T-helper 2 cell treated with Interferon-gamma antibody and Interleukin-4, amounts not matched to agents 100 ng/mL and 5 ng/mL, for 36 hours (primary cell): ENCODE results near the gene ZDHHC22. TPM values are rescaled to one million over a fixed set of nuclear protein-coding genes. Genes with fewer than 3 reads are reported as not detected.
"Not testable (repeated sequence)": the region's sequence is repeated elsewhere in the genome, so short reads cannot be mapped to it uniquely, and the experiment has no call there.

ENCODE experiments used
- intact Hi-C: fragments of 100-400 bp; cut with micrococcal nuclease; formaldehyde crosslinking; loops from one replicate; pipeline ENCODE4 v1.15.1; 2023
- total RNA-seq: library from RNA; stranded (reverse); gene quantifications from 2 replicates; pipeline ENCODE4 v1.2.3, GENCODE V29; 2022

ZDHHC22 gene, protein sequence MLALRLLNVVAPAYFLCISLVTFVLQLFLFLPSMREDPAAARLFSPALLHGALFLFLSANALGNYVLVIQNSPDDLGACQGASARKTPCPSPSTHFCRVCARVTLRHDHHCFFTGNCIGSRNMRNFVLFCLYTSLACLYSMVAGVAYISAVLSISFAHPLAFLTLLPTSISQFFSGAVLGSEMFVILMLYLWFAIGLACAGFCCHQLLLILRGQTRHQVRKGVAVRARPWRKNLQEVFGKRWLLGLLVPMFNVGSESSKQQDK
- total RNA-seq, result not detected in 2 replicates

DNA sequence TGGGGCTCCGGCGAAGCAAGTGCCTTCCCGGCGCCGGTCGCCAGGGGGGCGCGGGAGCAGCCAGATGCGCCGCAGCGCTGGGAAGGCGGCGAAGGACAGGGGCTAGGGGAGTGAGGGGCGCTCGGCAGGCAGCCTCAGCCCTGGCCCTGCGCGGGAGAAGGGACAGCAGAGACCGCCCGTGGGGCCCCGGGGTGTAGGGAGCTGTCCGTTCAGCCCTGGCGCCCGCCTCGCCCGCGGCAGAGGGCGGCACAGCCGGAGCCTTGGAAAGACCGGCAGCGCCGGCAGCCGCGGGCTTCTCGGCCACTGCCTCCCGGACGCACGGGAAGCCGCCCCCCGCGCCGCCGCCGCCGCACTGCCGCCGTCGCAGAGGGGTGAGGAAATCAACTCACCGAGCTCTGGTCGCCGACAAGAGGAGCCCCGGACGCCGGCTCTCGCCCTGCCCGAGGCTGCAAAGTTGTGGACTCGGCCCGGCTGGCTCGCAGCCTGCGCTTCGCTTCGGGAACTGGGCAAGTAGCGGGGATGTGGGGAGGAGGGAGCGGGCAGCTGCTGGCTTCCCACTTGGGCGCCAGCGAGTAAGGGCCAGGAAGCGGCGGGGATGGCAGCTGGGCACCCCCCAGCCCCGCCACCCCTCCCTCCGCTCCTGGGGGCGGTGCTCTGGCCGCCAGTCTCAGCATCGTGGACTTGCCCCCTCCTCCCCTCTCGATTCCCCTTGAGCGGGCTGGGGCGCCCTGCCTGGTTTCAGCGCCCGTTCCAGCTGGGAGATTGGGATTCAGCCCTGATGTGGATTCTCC is at the start of gene ZDHHC22:
Gene ZDHHC22 (minus strand): TSS at position 578 of the 791 bp plus-strand sequence. CDS start 2,053 bp downstream, outside the sequence.
- intact Hi-C loops, result loop anchor here (5.0 kb wide), 1 partner anchor 66 kb away; no protein-coding TSS in a partner anchor

DNA sequence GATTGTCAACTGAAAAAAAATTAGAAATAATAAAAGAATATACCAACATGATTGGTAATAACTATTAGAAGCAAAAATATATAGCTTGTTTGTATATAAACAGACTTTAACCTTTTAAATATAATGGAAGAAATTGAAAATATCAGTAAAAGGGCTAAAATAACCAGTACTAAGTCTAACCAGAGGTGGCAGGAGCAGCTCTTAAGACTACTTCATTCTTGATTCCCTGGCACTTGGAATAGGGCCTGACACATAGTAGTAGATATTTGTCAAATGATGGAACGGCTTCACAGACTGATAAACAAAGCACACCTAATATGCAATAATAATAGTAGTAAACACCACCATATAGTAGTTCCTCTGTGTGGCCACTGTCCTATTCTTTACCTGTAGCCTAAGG is 49.4 kb upstream of the ZDHHC22 start:
- intact Hi-C loops, result no loop called here

DNA sequence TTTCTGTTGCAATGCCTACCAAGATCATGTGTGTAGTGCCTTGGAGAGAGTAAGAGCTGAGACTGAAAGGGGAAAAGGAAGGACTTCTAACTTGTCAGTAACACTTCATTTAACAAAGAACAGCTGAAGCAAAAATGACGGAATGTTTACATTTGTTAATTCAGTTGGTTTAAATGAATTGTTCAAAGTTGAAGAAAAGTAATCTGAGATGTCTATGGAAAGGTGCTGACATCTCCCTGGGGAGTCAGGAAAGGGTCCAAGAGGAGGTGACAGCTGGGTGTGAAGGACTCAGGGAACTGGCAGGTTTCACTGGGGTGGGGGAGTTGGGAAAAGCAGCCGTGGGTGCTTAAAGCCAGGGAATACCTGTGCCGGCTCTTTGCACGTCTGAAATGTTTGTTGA is 47.9 kb upstream of the ZDHHC22 start:
- intact Hi-C loops, result no loop called here

DNA sequence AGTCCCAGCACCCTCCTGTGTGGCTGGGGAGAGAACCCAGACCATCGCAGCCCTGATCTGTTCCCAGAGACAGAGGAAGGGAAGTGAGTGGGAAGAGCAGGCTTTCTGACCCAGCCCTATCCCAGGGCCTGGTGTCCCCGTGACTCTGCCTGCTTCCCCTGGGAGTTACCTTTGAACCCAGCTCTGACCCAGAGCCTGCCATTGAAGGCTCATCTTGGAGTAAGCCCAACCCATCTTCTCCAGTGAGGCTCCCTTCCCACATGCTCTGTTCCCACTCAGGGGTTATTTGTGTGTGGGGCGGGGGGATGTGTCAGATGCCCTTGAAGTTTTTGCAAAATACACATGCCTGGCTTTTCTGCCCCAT is 46.0 kb upstream of the ZDHHC22 start:
- intact Hi-C loops, result no loop called here

DNA sequence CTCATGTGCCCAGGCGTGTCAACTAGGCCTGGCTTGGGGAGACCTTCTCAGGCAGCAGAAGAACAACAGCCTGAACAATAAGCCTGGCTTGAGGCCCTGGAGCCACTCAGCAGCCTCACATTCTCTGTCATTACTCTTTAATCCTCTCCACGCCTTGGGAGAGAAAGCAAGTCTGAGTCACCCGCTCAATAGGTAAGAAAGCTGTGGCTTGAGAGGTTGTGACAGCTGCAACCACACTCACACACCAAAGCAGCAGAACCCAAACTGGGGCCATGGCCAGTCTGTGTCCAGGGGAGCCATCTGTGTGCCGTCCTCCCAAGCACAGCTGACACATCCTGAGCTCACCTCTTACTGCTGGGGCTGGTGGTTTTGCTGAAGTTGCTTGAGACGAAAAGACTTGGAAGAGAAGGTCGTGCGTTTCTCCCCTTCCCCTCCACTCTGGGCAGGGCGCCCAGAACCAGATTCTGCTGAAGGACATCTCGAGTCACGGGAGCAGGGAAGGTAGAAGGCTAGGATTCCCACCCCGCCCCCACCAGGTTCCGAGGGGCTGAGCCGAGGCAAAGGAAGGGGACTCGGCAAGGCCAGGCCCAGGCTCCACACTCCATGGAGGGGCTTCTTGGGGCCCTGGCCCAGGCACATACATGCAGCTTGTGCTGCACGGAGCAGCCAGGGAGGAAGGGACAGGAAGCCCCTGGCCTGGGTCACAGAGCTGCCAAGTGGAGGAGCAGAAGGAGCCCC is 45.5 kb upstream of the ZDHHC22 start:
- intact Hi-C loops, result no loop called here

DNA sequence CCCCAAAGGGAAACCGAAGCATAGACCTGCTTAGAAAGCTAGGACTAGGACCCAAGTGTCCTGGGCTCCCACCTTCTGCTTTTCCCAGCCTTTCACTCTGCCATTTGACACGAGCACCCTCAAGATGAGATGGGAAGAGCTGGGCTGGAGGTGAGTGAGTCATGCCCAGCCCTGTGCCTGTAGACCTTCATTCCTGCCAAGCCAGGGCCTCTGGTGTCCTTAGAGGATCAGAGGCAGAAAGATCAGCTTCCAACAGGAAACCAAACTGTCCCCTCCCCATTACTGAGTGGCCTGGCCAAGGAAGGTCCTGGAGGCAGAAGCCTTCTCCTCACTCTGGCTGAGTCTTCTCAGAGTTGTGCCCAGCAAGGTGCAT is 43.5 kb upstream of the ZDHHC22 start:
- intact Hi-C loops, result no loop called here

DNA sequence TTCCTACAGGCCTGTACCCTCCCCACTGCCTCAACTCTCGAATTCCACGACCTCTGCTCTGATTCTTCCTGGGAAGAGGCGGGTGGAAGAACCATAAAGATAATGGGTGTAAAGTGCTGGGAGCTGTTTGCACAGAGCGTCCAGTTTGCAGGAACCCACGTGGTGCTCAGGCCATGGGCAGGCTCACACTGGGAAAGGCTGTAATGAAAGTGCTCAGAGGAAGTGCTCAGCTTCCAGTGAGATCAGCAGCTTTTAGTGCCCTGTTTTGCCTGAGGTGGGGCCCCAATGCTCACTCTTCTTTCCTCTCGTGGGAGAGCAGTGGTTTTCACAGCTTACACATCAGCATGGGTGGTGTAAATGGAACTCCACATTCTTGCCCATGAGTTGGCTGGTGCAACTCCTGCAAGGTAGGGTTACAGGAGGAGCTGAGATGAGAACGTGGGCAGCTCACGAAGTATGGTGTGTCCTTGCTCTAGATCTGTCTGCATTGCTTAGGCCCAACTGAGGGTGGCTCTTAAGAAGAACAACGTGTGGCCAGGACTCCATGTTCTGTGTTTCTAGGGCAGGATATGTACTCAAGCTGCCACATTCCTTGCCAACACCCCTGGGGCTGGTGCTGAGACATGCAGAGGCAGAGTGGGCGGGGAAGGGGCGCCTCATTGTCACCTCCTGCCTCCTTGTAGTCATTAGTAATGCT is 43.0 kb upstream of the ZDHHC22 start:
- intact Hi-C loops, result no loop called here

DNA sequence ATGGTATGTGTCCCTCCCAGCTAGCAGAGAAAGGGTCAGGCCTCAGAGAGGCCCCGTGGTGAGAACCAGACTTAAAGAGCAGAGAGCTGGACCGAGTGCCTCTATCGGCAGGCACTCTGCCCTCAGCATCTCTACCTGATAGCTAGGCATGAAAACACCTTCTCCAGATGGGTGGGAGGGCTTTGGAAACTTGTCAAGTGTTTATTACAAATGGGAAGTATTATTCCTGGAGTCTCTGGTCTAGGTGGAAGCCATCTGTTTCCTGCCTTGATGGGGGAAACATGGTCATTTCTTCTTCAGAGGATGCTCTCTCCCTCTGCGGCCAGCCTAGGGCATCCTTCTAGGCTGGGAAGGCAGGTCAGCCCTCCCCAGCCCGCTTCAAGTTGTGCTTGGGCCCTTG is 42.3 kb upstream of the ZDHHC22 start:
- intact Hi-C loops, result no loop called here

DNA sequence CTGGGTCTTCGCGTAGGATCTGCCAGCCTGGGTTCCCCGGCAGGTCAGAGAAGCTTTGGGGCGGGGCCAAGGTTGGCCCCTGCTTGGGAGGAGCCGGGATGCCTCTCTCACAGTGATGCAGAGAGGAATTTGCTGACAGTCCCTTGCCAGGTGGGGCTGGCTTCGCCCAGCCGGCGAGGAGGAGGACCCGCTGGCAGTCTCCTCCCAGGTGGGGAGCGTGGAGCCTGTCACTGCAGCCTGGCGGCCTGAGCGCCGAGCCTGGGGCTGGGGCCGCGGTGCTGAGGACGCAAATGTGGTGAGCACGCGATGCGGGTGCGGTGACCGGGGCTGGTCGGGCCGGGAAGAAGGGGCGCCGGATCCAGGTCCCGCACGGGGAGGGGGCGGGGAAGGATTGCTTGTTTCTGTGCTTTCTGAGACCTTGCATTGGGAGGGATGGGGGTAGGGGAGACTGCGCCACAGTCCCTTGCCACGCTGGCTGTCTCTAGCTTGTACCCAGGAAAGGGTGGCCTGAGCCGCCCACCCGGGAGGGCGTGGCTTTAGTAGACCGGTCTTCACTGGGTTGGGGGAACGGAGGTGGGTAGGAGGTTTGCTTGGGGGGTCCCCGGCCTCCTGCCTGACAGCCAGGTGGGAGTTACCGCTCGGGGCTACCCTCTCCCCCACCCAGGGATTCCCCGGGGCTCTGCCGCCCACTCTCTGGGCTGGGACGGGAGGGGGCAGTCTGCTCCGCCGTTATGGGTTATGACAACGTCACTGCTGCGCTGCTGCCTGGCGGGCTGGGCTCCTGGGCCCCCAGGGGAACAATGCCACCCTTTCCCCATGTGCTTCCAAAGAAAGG is 40.2 kb upstream of the ZDHHC22 start, which contains the start of gene TMEM63C:
Gene TMEM63C (plus strand): TSS at position 196 of the 835 bp plus-strand sequence. CDS start 37,016 bp downstream, outside the sequence.
- intact Hi-C loops, result no loop called here

DNA sequence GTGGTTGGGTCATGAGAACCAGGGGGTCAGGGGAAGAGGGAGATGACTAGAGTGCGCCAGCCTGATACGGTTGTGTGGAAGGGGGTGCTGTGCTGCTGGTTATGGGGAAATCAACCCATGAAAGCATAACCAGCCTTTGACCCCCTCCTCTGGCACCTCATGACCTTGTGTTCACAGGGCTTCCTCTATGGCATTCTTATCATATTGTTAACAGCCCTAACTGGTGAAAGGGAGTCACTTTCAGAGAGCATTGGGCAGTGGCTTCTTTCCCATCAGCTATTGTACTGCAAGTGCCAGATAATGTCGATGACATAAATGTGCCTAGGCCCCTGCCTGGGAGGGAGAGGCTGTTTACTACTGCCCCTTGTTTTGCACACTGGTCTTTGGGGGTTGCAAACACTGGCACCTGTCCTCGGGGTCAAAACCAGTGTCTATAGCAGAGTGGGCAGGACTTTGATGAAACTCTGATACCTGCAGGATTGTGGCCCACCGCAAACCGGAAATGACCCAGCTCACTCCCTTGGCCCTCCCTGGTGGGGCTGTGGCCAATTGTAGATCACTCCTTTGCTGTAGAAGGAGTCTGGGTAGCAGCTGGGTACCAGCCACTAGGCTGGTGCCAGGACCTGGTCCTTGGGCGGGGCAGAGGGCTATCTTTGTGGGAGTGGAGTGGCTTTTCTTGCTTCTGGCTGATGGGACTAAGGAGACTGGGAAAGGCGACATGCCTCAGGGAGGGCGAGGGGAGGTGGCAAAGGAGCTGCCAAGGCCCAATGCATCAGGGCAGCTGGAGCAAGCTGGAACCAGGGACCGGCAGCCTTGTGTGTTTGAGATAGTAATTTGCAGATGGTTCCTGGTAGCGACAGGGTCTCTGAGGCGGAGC is 39.4 kb upstream of the ZDHHC22 start:
- intact Hi-C loops, result no loop called here

DNA sequence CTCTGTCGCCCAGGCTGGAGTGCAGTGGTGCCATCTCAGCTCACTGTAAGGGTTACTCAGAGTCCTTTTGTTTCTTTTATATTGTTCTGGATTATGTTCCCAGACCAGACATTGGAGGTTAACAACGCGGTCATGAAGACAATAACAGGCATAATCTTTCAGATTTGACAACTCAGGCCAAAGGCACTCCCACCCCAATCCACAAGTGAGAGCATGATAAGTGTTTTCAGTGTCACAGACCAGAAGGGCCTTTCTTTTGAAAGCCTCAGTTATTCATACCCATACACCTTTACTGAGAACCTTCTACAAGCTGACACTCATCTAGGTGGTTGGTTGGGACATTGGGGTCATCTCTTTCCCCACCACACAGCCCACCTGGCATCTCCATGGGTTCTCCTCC is 37.1 kb upstream of the ZDHHC22 start:
- intact Hi-C loops, result no loop called here

DNA sequence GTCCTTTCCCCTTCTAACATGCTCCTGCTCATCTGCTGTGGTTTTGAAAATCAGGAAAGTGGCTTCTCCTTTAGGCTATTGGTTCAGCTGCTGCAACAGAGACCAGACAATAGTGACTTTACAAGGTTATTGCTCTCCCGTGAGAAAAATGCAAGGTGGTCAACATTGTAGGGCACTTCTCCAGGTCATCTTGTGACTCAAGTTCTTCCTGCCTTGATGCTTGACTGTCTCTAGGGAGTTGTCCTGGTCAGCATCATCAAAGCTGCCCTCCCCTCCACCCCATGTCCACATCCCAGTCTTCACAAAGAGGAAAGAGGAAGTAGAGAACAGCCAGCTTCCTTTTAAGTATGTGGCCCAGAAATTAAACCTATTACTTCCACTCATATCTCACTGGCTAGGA is 36.1 kb upstream of the ZDHHC22 start:
- intact Hi-C loops, result no loop called here

DNA sequence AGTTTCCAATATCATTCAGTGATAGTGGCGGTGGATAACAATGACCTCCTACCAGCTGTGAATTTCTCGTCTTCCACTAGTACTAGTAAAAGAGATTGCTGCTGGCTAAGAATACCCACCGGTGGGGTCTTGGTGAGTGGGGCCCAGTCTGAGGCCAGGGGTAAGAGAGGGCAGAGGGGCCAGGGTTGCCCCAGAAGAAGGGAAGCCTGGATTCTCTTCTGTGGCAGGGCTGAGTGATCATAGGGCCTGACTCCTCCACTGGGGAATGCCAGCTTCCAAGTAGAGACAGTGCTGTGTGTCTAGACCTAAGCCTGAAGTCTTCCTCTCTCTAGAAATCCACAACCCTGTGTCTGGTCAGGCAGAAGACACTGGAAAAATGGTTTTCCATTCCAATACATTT is 34.3 kb upstream of the ZDHHC22 start:
- intact Hi-C loops, result no loop called here

DNA sequence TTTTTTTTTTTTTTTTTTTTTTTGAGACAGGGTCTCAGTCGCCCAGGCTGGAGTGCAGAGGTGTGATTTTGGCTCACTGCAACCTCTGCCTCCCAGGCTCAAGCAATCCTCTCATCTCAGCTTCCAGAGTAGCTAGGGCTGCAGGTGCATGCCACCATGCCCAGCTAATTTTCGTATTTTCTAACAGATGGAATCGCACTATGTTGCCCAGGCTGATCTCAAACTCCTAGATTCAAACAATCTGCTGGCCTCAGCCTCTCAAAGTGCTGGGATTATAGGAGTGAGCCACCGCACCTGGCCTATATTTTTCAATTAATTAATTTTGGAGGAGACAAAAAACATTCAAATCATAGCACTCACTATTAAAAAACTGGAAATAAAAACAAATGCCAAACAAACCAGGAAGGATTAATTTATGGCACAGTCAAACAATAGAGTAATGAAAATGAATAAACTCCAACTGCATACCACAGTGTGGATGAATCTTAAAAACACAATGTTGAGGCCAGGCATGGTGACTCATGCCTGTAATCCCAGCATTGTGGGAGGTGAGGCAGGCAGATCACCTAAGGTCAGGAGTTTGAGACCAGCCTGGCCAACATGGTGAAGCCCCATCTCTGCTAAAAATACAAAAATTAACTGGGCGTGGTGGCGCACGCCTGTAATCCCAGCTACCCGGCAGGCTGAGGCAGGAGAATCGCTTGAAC is 32.5 kb upstream of the ZDHHC22 start:
- intact Hi-C loops, result not testable (repeated sequence)

DNA sequence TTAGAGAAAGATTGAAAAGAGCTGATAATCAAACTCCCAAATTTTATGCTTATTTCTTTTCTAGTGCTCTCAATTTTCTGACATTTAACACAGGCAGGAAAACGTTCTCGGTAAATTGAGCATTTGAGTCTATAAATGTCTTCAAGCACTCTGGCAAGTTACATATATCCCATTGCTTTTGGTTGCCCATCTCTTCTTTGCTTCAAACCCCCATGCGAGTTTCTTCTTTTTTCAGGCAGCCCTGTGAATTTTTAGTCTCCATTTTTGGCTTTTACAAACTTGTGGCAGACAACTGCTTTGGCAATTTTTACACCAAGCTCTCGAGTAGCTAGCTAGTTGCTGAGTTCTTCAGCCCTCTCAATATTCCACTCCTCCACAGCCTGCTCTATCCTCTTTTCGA is 31.3 kb upstream of the ZDHHC22 start:
- intact Hi-C loops, result no loop called here

DNA sequence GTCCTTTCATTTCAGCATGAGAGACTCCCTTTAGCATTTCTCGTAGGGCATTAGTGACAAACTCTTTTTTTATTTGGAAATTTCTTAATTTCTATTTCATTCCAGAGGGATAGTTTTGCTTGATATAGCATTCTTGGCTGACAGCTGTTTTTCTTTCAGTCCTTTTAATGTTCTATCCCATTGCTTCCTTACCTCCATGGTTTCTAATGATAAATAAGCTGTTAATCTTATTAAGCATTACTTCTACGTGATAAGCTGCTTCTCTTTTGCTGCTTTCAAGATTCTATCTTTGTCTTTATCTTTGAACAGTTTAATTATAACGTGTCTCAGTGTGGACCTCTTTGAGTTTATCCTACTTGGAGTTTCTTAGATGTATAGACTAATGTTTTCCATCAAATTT is 28.5 kb upstream of the ZDHHC22 start:
- intact Hi-C loops, result no loop called here

DNA sequence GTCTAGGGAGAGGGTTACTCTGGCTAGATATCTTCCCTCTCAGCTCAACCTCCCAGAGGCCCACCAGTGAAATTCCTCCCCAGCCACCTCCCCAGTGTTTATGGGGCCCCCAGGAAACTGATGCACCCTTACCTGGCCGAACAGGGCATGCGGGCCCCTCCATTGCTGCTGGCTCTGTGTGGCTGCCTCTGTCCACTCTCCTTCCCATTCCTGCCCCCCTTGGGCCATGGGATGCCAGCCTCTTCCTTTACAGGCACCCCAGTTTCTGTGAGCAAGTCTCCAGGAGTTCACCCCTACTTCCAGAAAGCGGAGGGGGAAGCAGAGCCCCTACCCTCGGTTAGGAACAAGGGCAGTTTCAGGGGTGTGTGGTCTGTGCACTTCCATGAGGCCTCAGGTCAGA is 19.4 kb upstream of the ZDHHC22 start:
- intact Hi-C loops, result no loop called here

DNA sequence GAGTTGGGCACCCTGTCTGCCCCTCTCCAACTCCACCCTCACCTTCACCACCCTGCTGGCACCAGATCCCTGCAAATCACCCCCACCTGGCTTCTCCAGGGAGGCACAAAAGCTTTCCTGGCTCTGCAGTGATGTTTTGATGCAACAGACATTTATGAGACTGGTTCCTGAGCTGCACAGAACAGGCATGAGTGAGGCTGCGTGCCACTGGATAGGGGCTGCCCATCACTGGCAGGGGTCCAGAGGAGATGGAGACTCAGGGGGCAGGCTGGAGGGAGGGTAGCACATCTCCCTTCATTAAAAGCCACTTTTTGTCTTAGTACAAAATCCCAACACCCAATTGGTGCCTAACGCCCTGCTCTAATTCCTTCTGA is 17.3 kb upstream of the ZDHHC22 start:
- intact Hi-C loops, result loop anchor here (10.0 kb wide), 1 partner anchor 246 kb away; no protein-coding TSS in a partner anchor
